Effector memory CD8-positive, alpha-beta T cell (primary cell): Measurements from ENCODE around the gene RPL22.
"Not testable (repeated sequence)": the region's sequence is repeated elsewhere in the genome, so short reads cannot be mapped to it uniquely, and the experiment has no call there.

Experiments used
- ATAC-seq: fragments of 150-1000 bp; cut with Tn5 transposase; replicated peaks from 2 replicates; pipeline ENCODE4 v1.10.0; 2021; ENCODE audit warnings: mild to moderate bottlenecking, moderate library complexity
- DNase-seq, 3 experiments: peaks; one replicate each; pipeline ENCODE4 v3.0.0; 2021
- H3K27ac Mint-ChIP-seq, 2 donors: one replicate each; pipeline ENCODE4 v1.8.0; 2022; ENCODE audit warnings: mild to moderate bottlenecking in 2 of 2, mixed read lengths in 2 of 2, moderate library complexity in 2 of 2
- H3K27me3 Mint-ChIP-seq, 2 donors: one replicate each; pipeline ENCODE4 v1.8.0; 2022; ENCODE audit warnings: mixed read lengths in 2 of 2
- H3K36me3 Mint-ChIP-seq: one replicate; pipeline ENCODE4 v1.8.0; 2022; ENCODE audit warnings: mild to moderate bottlenecking, moderate library complexity, mixed read lengths; ENCODE audit not compliant: insufficient read depth
- H3K4me1 Mint-ChIP-seq, 2 donors: one replicate each; pipeline ENCODE4 v1.8.0; 2022; ENCODE audit warnings: low read depth in 2 of 2, mixed read lengths in 2 of 2
- H3K4me3 Mint-ChIP-seq, 2 donors: one replicate each; pipeline ENCODE4 v1.8.0; 2022; ENCODE audit warnings: mild to moderate bottlenecking in 2 of 2, mixed read lengths in 2 of 2, moderate library complexity in 2 of 2
- H3K9me3 Mint-ChIP-seq, 2 donors: one replicate each; pipeline ENCODE4 v1.8.0; 2022; ENCODE audit warnings: mixed read lengths in 2 of 2

The RPL22 gene

DNA sequence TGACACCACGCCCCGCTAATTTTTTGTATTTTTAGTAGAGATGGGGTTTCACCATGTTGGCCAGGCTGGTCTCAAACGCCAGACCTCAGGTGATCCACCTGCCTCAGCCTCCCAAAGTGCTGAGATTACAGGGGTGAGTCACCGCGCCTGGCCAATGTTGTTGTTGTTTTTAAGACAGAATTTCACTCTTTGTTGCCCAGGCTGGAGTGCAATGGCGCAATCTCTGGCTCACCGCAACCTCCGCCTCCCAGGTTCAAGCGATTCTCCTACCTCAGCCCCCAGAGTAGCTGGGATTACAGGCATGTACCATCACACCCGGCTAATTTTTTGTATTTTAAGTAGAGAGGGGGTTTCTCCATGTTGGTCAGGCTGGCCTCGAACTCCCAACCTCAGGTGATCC lies 20.2 kb upstream of the RPL22 start:
- DNase-seq, ATAC-seq, H3K4me3 Mint-ChIP-seq, H3K27me3 Mint-ChIP-seq, H3K4me1 Mint-ChIP-seq, H3K9me3 Mint-ChIP-seq, H3K27ac Mint-ChIP-seq: not testable (repeated sequence)
- H3K36me3 Mint-ChIP-seq: peaks cover 18% of the 10 kb centered on the region

DNA sequence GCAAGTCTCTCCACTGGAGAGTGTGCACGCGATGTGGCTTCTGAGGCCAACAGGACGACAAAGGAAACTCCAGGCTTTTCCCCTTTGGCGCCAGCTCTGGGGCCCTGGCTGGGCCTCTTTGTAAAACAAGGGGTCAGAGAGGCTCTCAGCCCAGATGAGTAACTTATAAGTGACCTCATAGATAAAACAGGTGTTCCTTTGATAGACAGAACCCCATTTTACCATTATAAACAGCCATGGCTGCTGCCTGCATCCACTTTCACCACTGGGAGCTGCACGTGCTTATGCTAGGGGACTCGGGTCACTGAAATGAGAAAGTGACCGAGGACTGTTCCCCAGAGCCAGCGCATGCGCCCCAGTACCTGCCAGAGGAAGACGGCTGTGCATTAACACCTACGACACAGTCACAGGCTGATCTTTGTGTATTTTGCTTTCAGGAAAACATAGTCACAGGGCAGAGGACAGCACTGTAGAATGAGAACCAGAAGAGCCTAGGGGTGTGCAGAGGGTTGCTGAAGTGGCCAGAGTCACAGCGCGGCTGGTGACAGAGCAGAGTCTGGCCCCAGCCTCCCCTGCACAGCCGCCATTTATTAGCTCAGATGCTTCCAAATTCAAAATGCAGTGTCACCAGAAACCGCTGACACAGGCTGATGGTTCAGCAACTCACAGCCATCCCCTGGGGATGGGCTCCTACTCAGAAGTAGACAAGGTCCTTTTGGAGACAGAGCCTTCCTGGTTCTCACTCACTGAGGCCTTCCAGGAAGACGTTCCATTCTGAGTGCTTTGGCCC lies 19.2 kb upstream of the RPL22 start:
- no peak overlapping the region for H3K4me3 Mint-ChIP-seq
- H3K9me3 Mint-ChIP-seq: no peaks in the 10 kb centered on the region
- ATAC-seq: no peak

DNA sequence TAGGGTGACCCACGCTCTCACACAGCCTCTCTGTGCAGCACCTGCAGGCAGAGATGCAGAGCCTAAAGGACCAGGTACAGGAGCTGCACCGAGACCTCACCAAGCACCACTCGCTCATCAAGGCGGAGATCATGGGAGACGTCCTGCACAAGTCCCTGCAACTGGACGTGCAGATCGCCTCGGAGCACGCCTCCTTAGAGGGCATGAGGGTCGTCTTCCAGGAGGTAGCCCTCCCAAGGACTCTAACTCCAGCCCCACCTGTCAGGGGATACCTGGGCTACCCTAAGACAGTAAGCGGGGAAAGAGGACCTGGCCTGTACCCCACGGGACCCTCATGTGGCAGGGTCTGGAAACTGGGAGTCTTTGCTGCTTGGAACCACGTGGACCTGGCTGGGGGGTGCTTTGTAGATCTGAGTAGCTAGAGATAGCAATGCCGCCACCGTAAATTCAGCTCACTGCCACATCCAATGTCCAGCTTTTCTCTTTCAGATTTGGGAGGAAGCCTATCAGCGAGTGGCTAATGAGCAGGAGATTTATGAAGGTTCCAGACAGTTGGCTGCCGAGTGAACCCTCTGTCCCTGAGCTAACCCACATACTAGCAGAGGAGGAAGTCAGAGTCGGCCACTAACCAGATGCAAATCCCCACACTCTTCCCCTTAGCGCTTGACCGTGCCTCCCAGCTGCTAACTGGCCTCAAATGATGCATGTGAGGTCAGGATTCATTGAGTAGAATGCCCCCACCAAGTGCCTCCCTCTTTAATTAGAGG lies 13.0 kb upstream of the RPL22 start:
- Mint-ChIP-seq H3K27me3 (no peaks in the 10 kb centered on the region), H3K36me3 (peaks cover 3% of the 10 kb centered on the region), H3K4me3 (peak overlapping the region in 1 of 2 donors; percentile 9), H3K9me3 (no peaks in the 10 kb centered on the region), H3K27ac (no peak overlapping the region), H3K4me1 (peaks cover 0 to 3% of the 10 kb centered on the region in 2 donors)
- ATAC-seq: no peak
- DNase-seq: no peak

More for the DNA sequence above, 19.2 kb upstream of the RPL22 start:
- no peak overlapping the region for H3K27ac Mint-ChIP-seq
- H3K27me3 Mint-ChIP-seq: no peaks in the 10 kb centered on the region
- peaks cover 11% of the 10 kb centered on the region for H3K36me3 Mint-ChIP-seq
- H3K4me1 Mint-ChIP-seq: no peaks in the 10 kb centered on the region
- DNase-seq: no peak

DNA sequence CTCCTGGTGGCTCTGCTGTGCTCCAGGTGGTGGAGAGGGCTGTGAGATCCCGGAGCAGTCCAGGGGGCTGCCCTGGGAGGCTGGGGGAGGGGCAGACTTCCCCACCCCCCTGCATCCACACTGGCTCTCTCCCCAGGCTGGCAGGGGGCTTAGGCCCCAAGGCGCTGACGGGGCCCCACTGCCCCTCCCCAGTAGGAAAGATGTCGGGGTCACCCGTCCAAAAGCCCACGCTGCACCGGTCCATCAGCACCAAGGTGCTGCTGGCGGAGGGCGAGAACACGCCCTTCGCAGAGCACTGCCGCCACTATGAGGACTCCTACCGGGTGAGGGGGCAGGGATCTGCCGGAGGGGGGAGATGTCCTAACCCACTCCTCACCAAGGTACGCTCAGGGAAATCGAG lies 12.3 kb upstream of the RPL22 start:
- H3K9me3 Mint-ChIP-seq: no peaks in the 10 kb centered on the region
- peak overlapping the region in 1 of 2 donors; percentile 9 for H3K4me3 Mint-ChIP-seq
- ATAC-seq (no peak), DNase-seq (no peak)
- H3K4me1 Mint-ChIP-seq: peaks cover 0 to 6% of the 10 kb centered on the region in 2 donors
- no peak overlapping the region for H3K27ac Mint-ChIP-seq
- H3K36me3 Mint-ChIP-seq: peaks cover 3% of the 10 kb centered on the region
- H3K27me3 Mint-ChIP-seq: peaks cover 0 to 5% of the 10 kb centered on the region in 2 donors

DNA sequence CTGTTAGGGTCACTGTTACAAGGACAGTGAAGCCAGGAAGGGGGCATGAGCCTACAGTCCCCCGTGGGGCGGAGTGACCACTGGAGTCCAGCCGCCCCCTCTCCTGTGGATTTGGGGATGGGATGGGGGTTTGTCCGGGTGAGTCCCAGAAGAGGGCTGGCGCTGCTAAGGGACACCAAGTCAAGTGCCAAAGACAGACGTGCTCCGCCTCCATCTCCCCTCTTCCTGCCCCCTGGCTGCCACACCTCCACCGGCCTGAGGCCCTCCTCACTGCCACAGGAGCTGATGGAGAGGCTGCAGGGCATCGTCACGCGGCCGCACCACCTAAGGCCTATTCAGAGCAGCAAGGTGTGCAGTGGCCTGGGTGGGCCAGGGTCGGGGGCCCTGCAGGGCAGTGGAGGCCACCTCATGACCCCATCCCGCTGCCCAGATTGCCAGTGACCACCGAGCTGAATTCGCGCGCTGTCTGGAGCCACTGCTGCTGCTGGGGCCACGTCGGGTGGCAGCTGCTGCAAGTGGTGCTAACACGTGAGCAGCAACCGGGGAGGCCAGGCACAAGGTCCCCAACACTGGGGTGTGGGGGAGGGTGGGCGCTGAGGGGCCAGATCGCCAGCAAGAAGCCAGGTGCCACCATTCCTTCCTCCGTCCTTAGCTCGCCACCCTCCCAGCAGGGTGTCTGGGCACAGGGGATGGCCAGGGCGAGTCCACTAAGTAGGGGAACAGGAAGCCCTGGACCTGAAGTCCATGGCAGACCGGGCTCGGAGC lies 11.4 kb upstream of the RPL22 start:
- no peak for DNase-seq
- Mint-ChIP-seq H3K9me3 (no peaks in the 10 kb centered on the region), H3K4me1 (peaks cover 0 to 8% of the 10 kb centered on the region in 2 donors), H3K27ac (no peak overlapping the region), H3K4me3 (no peak overlapping the region), H3K27me3 (peaks cover 0 to 6% of the 10 kb centered on the region in 2 donors), H3K36me3 (peaks cover 3% of the 10 kb centered on the region)
- no peak for ATAC-seq

DNA sequence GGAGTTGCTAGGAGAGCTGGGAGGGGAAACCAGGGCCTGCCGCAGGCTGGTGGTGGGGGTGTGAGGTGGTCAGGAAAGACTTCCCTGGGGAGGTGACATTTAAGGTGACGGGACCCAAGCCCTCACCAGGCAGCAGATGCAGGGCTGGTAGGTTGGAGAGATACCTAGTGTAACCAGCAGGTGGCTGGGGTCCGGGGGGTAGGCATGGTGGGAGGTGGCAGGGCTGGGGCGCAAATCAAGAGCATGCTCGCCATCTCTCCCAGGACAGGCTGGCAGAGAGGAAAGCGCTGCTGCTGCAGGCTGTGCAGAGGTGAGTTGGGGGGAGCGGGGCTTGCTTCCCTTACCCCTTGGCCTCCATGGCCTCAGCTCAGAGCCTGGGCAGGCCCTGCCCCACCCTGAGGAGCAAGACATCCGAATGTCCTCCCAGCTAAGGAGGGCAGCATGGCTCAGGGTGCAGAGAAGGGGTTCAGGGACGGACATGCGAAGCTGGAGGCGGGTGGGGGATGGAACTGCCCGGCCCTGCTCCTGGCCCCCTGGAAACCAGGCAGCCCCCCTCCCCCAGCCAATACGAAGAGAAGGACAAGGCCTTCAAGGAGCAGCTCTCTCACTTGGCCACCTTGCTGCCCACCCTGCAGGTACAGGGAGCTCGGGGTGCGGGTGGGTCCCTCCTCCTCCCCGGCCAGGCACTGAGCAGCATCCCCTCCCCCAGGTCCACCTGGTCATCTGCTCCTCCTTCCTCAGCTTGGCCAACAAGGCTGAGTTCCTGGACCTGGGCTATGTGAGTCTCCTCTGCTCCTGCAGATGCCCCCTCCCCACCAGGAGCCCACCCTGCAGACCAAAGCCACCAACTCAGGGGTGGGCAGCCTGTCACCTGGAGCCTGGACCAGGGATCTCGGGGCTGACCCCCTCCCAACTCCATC lies 10.5 kb upstream of the RPL22 start:
- no peak overlapping the region for H3K27ac Mint-ChIP-seq
- no peaks in the 10 kb centered on the region for H3K9me3 Mint-ChIP-seq
- H3K4me1 Mint-ChIP-seq: peaks cover 0 to 8% of the 10 kb centered on the region in 2 donors
- peaks cover 0 to 6% of the 10 kb centered on the region in 2 donors for H3K27me3 Mint-ChIP-seq
- peak overlapping the region in 1 of 2 donors; percentile 31 for H3K4me3 Mint-ChIP-seq
- peaks cover 3% of the 10 kb centered on the region for H3K36me3 Mint-ChIP-seq
- no peak for DNase-seq
- ATAC-seq: no peak

DNA sequence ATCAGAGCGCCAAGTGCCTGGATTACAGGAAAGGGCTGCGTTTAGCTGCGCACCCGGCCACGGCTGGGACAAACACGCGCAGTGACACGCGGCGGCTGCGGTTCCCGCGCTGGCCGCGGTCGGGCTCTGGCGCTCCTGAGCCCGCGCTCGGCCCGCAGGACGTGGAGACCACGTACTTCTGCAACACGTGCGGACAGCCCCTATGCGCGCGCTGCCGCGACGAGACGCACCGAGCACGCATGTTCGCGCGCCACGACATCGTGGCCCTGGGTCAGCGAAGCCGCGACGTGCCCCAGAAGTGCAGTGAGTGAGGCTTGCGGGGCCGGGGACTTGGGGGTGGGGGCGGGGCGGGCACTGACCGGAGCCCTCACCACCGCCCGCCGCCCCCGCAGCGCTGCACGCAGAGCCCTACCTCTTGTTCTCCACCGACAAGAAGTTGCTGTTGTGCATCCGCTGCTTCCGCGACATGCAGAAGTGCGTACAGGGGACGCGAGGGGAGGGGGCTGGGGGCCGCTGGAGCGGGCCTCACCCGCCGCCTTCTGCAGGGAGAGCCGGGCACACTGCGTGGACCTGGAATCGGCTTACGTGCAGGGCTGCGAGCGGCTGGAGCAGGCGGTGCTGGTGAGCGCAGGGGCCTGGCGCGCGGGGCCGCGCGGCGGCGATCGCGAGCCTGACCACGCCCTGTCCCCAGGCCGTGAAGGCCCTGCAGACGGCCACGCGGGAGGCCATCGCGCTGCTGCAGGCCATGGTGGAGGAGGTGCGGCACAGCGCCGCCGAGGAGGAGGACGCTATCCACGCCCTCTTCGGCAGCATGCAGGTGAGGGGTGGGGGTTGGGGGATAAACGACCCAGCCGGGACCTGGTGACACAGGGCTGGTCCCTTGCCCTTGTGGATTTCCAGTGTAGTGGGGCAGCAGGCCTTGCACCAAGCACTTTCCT lies 9.6 kb upstream of the RPL22 start:
- peaks cover 0 to 6% of the 10 kb centered on the region in 2 donors for H3K27me3 Mint-ChIP-seq
- H3K9me3 Mint-ChIP-seq: no peaks in the 10 kb centered on the region
- H3K4me3 Mint-ChIP-seq: peak overlapping the region in 1 of 2 donors; percentile 75
- ATAC-seq: peak; percentile 23
- H3K27ac Mint-ChIP-seq: no peak overlapping the region
- no peak for DNase-seq
- peaks cover 3% of the 10 kb centered on the region for H3K36me3 Mint-ChIP-seq
- H3K4me1 Mint-ChIP-seq: peaks cover 0 to 8% of the 10 kb centered on the region in 2 donors

DNA sequence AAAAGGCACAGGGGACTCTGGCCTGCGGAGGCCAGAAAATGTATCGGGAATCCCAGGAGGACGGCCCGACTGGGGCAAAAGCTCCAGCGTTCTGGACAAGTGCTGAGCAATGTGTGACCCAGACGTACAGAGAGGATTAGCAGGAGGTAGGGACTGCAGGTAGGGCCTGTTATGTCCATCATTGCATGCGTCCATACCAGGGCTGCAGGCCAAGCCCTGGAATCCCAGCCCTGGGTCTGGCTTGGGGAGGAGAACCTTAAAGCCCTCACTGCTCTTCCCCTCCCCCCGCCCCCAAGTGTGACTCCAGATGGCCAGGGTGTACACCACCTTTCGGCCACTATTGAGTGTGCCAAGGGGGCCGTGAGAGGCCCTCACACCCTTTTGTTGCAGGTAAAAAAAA lies 8.5 kb upstream of the RPL22 start:
- H3K4me1 Mint-ChIP-seq: peaks cover 0 to 8% of the 10 kb centered on the region in 2 donors

DNA sequence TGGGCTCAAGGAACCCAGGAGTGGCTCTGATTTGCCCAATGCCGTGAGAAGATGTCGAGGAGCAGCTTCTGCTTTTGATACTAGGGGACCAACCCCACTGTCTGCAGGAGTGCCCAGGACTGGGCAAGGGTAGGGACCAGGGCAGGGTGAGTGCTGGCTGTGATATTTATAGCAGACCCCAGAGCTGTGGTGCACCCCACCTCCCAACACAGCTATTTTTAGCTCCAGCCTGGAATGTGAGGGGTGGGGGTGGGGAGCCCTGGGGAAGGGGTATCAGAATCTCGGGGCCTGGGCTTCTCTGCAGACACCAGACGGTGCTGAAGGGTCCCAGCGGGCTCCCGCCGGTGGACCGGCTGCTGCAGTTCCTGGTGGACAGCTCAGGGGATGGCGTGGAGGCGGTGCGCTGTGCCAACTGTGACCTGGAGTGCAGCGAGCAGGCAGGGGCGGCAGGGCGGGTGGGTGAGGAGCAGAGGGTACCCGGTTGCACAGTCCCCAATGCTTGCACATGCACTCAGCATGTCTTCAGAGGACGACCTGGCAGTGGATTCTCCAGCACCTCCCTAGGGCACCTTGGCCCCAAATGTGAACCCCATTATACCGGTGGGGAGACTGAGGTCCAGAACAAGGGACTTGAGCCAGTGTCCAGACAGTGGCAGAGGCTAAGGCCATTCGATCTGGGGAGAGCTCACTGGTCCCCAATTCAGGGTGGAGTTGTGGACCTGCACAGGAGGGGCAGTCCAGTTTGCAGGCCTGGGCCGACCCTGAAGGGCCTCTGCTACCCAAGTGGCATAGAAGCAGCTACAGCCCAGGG lies 7.9 kb upstream of the RPL22 start:
- DNase-seq (no peak), ATAC-seq (no peak)
- peak overlapping the region; percentile 67 to 75 for H3K4me3 Mint-ChIP-seq
- H3K4me1 Mint-ChIP-seq: peaks cover 0 to 8% of the 10 kb centered on the region in 2 donors
- peaks cover 0 to 6% of the 10 kb centered on the region in 2 donors for H3K27me3 Mint-ChIP-seq
- H3K36me3 Mint-ChIP-seq: peaks cover 3% of the 10 kb centered on the region
- no peak overlapping the region for H3K27ac Mint-ChIP-seq
- no peaks in the 10 kb centered on the region for H3K9me3 Mint-ChIP-seq

More for the DNA sequence above, 8.5 kb upstream of the RPL22 start:
- Mint-ChIP-seq H3K36me3 (no peaks in the 10 kb centered on the region), H3K27ac (no peak overlapping the region), H3K9me3 (no peaks in the 10 kb centered on the region), H3K27me3 (peaks cover 0 to 6% of the 10 kb centered on the region in 2 donors), H3K4me3 (peak overlapping the region in 1 of 2 donors; percentile 75)
- DNase-seq (no peak), ATAC-seq (no peak)

DNA sequence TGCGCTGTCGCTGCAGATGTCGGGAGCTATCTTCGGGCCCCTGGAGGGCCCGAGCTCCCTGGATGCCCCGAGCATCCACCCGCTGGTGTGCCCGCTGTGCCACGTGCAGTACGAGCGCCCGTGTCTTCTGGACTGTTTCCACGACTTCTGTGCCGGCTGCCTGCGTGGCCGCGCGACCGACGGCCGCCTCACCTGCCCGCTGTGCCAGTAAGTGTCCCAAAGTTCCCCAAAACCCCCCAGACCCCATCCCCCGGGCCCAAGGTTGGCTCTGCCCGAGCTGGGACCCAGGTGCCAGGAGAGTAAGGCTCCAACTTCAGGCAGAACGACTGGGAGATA lies 7.1 kb upstream of the RPL22 start:
- ATAC-seq: no peak
- Mint-ChIP-seq H3K27me3 (peaks cover 0 to 6% of the 10 kb centered on the region in 2 donors), H3K4me3 (peak overlapping the region; percentile 67 to 75), H3K27ac (no peak overlapping the region), H3K4me1 (peaks cover 0 to 10% of the 10 kb centered on the region in 2 donors), H3K9me3 (no peaks in the 10 kb centered on the region), H3K36me3 (peaks cover 3% of the 10 kb centered on the region)
- no peak for DNase-seq

DNA sequence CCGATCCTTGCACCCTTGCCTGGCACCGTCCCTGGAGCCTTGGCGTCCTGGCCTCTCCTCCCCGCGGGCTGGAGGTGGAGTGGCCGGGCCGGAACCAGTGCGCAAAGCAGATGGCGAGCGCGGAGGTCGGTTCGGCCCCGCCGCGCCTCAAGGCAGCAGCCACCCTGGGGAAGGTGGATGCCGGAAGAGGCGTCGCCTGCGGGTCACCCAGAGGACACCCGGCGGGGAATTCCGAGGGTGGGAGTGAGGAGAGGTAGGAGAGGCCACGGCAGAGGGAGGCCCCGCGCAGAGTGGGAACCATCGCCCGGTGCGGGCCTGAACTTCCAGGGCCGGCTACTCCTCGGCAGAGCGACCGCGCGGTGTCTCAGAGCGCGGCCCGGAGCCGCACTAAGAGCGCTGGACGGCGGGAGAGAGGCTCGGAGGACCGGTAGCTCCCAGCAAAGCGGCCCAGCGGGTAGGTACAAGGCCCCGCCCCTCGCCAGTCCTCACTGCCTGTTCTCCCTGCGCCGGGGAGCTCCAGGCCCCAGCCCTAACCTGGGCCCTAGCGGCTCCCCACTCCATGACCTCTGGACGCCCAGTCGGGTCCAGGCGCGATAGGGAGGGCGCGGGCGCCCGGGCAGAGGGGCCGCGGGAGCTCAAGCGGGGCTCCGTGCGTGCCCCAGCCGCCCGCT lies 6.6 kb upstream of the RPL22 start, which contains the start of gene RNF207:
TSS of gene RNF207 (plus strand) at position 271 of the 671 bp plus-strand sequence. CDS start 417 bp downstream, outside the sequence.
- Mint-ChIP-seq H3K4me3 (peak within 1 kb of the TSS; percentile 67 to 75), H3K27ac (peak within 1 kb of the TSS in 1 of 2 donors; percentile 23), H3K4me1 (peaks cover 0 to 10% of the 10 kb centered on the region in 2 donors), H3K36me3 (peaks cover 3% of the 10 kb centered on the region), H3K27me3 (peaks cover 0 to 6% of the 10 kb centered on the region in 2 donors), H3K9me3 (no peaks in the 10 kb centered on the region)
- DNase-seq (peak; percentile 41 to 56 (median 56)), ATAC-seq (peak; percentile 87)
